Mesenchymal stem cell (in vitro differentiated cells and primary cell): Measurements from ENCODE around the gene PIK3R6.

Experiments
- DNase-seq: peaks from one replicate; pipeline ENCODE4 v3.0.0-alpha.2; 2013
- H2AFZ ChIP-seq: one replicate; pipeline ENCODE4 v1.6.1; 2013; ENCODE audit warnings: low read depth, mild to moderate bottlenecking, control low read depth, inconsistent platforms, low read length, moderate library complexity
- H2AK5ac ChIP-seq: 2 replicates; pipeline ENCODE4 v1.6.1; 2013; ENCODE audit warnings: low read length, moderate library complexity, mild to moderate bottlenecking, inconsistent platforms; ENCODE audit not compliant: severe bottlenecking
- H2BK120ac ChIP-seq: one replicate; pipeline ENCODE4 v1.6.1; 2013; ENCODE audit warnings: low read depth, mild to moderate bottlenecking, inconsistent platforms, low read length, moderate library complexity
- H2BK12ac ChIP-seq, 2 experiments: one replicate each; pipeline ENCODE4 v1.6.1; 2013; ENCODE audit warnings: inconsistent platforms in 2 of 2, low read length in 2 of 2, mild to moderate bottlenecking in 2 of 2, moderate library complexity in 2 of 2, control low read depth in 1 of 2
- H2BK15ac ChIP-seq: one replicate; pipeline ENCODE4 v1.6.1; 2013; ENCODE audit warnings: mild to moderate bottlenecking, low read depth, inconsistent platforms; ENCODE audit not compliant: poor library complexity, severe bottlenecking
- H2BK5ac ChIP-seq: 2 replicates; pipeline ENCODE4 v1.6.1; 2013; ENCODE audit warnings: low read depth, mild to moderate bottlenecking, low read length, control low read depth, inconsistent platforms; ENCODE audit not compliant: poor library complexity, severe bottlenecking
- H3K14ac ChIP-seq, 2 experiments: one replicate each; pipeline ENCODE4 v1.6.1; 2013; ENCODE audit warnings: inconsistent platforms in 2 of 2, low read length in 2 of 2, control low read depth in 1 of 2, mild to moderate bottlenecking in 1 of 2, moderate library complexity in 1 of 2
- H3K18ac ChIP-seq, 2 experiments: one replicate each; pipeline ENCODE4 v1.6.1; 2013; ENCODE audit warnings: inconsistent platforms in 2 of 2, low read length in 2 of 2, control low read depth in 1 of 2, low read depth in 1 of 2, mild to moderate bottlenecking in 1 of 2
- H3K23ac ChIP-seq, 2 experiments: one replicate each; pipeline ENCODE4 v1.6.1; 2013; ENCODE audit warnings: inconsistent platforms in 2 of 2, low read length in 2 of 2, mild to moderate bottlenecking in 2 of 2, moderate library complexity in 2 of 2, control low read depth in 1 of 2
- H3K27ac ChIP-seq: 2 replicates; pipeline ENCODE4 v1.5.1; 2013; ENCODE audit warnings: mild to moderate bottlenecking, moderate library complexity, low read length, control low read depth, inconsistent platforms; ENCODE audit not compliant: poor library complexity, severe bottlenecking
- H3K27me3 ChIP-seq, 2 experiments: 2 replicates each; pipeline versions ENCODE4 v1.6.1 to v1.7.0; 2013; ENCODE audit warnings: low read length in 2 of 2, mild to moderate bottlenecking in 2 of 2, moderate library complexity in 2 of 2, control low read depth in 1 of 2, inconsistent platforms in 1 of 2; ENCODE audit not compliant: control insufficient read depth in 1 of 2, insufficient read depth in 1 of 2
- H3K36me3 ChIP-seq, 2 experiments: 2 replicates each; pipeline versions ENCODE4 v1.6.1 to v1.7.0; 2013; ENCODE audit warnings: low read length in 2 of 2, control low read depth in 1 of 2, inconsistent platforms in 1 of 2, low read depth in 1 of 2, mild to moderate bottlenecking in 1 of 2; ENCODE audit not compliant: insufficient read depth in 2 of 2, control insufficient read depth in 1 of 2
- H3K4ac ChIP-seq, 2 experiments: one replicate each; pipeline ENCODE4 v1.6.1; 2013; ENCODE audit warnings: inconsistent platforms in 2 of 2, low read length in 2 of 2, mild to moderate bottlenecking in 2 of 2, moderate library complexity in 2 of 2, control low read depth in 1 of 2, low read depth in 1 of 2
- H3K4me1 ChIP-seq: 2 replicates; pipeline ENCODE4 v1.6.1; 2013; ENCODE audit warnings: low read depth, low read length, control low read depth; ENCODE audit not compliant: control insufficient read depth, insufficient read depth
- H3K4me2 ChIP-seq: 2 replicates; pipeline ENCODE4 v1.6.1; 2013; ENCODE audit warnings: low read length, mild to moderate bottlenecking, inconsistent platforms; ENCODE audit not compliant: poor library complexity, severe bottlenecking
- H3K4me3 ChIP-seq, 2 experiments: 2 replicates each; pipeline versions ENCODE4 v1.5.1 to v1.7.0; 2013; ENCODE audit warnings: low read length in 2 of 2, mild to moderate bottlenecking in 2 of 2, control low read depth in 1 of 2, low read depth in 1 of 2; ENCODE audit not compliant: insufficient read depth in 1 of 2
- H3K79me1 ChIP-seq: replicated peaks from 2 replicates; pipeline ENCODE4 v1.6.1; 2013; ENCODE audit warnings: mild to moderate bottlenecking, control low read depth, low read length, inconsistent platforms; ENCODE audit not compliant: poor library complexity, severe bottlenecking
- H3K9ac ChIP-seq: 2 replicates; pipeline ENCODE4 v1.7.0; 2013; ENCODE audit warnings: mild to moderate bottlenecking, low read length, moderate library complexity
- H3K9me3 ChIP-seq: 2 replicates; pipeline ENCODE4 v1.7.0; 2013; ENCODE audit warnings: mild to moderate bottlenecking, low read length; ENCODE audit not compliant: control insufficient read depth
- H4K8ac ChIP-seq: one replicate; pipeline ENCODE4 v1.6.1; 2013; ENCODE audit warnings: inconsistent platforms, mild to moderate bottlenecking, low read length, moderate library complexity
- H4K91ac ChIP-seq: one replicate; pipeline ENCODE4 v1.6.1; 2013; ENCODE audit warnings: mild to moderate bottlenecking, low read length, inconsistent platforms
- WGBS: methylation state at CpG from one replicate; pipeline ENCODE4 v1.1.7; 2013; ENCODE audit warnings: mixed read lengths; 5-methylcytosine and 5-hydroxymethylcytosine counted together

The PIK3R6 gene

GRCh38 chr17:8789743-8790142, 77.7 kb downstream of the PIK3R6 start:
- Histone ChIP-seq H3K27ac (no peak overlapping the region), H3K4me2 (no peak overlapping the region), H3K9ac (no peak overlapping the region), H4K91ac (no peak overlapping the region), H2BK120ac (no peak overlapping the region), H3K4me3 (no peak overlapping the region), H2BK5ac (no peak overlapping the region), H3K36me3 (no peaks in the 10 kb centered on the region), H2AK5ac (no peak overlapping the region), H3K4ac (no peak overlapping the region), H4K8ac (no peak overlapping the region), H3K4me1 (no peaks in the 10 kb centered on the region), H3K14ac (no peak overlapping the region), H2AFZ (no peak overlapping the region), H3K27me3 (peaks cover 0 to 24% of the 10 kb centered on the region in 2 experiments), H3K23ac (no peak overlapping the region), H2BK12ac (no peak overlapping the region), H2BK15ac (no peak overlapping the region), H3K18ac (no peak overlapping the region), H3K9me3 (peaks cover 16% of the 10 kb centered on the region), H3K79me1 (no peaks in the 10 kb centered on the region)
- no peak for DNase-seq
- 75% methylated on average over 9 of the region's 10 CpGs for WGBS

- Histone ChIP-seq H3K18ac (no peak overlapping the region), H2AFZ (no peak overlapping the region), H2BK12ac (no peak overlapping the region), H4K91ac (no peak overlapping the region), H4K8ac (no peak overlapping the region), H3K4me1 (no peaks in the 10 kb centered on the region), H3K4me3 (no peak overlapping the region), H3K4ac (no peak overlapping the region), H2BK5ac (no peak overlapping the region), H2AK5ac (no peak overlapping the region), H2BK15ac (no peak overlapping the region), H3K9ac (no peak overlapping the region), H3K79me1 (no peaks in the 10 kb centered on the region), H3K27ac (no peak overlapping the region), H3K36me3 (no peaks in the 10 kb centered on the region), H3K23ac (no peak overlapping the region), H3K9me3 (peaks cover 16% of the 10 kb centered on the region), H3K4me2 (no peak overlapping the region), H3K14ac (no peak overlapping the region), H2BK120ac (no peak overlapping the region), H3K27me3 (peaks cover 0 to 24% of the 10 kb centered on the region in 2 experiments)
- 83% methylated on average over 2 of the region's 2 CpGs for WGBS
- DNase-seq: no peak
These were observed 78.5 kb downstream of the PIK3R6 start for GRCh38 chr17:8788998-8789397.

- H3K36me3 ChIP-seq: no peaks in the 10 kb centered on the region
- WGBS: 34% methylated on average over 19 of the region's 19 CpGs
- H3K9me3 ChIP-seq: peaks cover 4% of the 10 kb centered on the region
- no peak overlapping the region for H2BK120ac ChIP-seq
- no peak overlapping the region for H3K4me3 ChIP-seq
- H2BK5ac ChIP-seq: no peak overlapping the region
- DNase-seq: peak; percentile 58
- no peak overlapping the region for H4K8ac ChIP-seq
- no peak overlapping the region for H3K4me2 ChIP-seq
- H3K27ac ChIP-seq: no peak overlapping the region
- H3K9ac ChIP-seq: no peak overlapping the region
- H3K79me1 ChIP-seq: no peaks in the 10 kb centered on the region
- H2BK12ac ChIP-seq: no peak overlapping the region
- no peak overlapping the region for H3K14ac ChIP-seq
- H2BK15ac ChIP-seq: no peak overlapping the region
- no peak overlapping the region for H4K91ac ChIP-seq
- no peak overlapping the region for H2AFZ ChIP-seq
- H3K27me3 ChIP-seq: peaks cover 0 to 24% of the 10 kb centered on the region in 2 experiments
- H3K4me1 ChIP-seq: no peaks in the 10 kb centered on the region
- H3K4ac ChIP-seq: no peak overlapping the region
- no peak overlapping the region for H3K23ac ChIP-seq
- H2AK5ac ChIP-seq: no peak overlapping the region
- H3K18ac ChIP-seq: no peak overlapping the region
These were observed 81.7 kb downstream of the PIK3R6 start for GRCh38 chr17:8785547-8786413.

DNA sequence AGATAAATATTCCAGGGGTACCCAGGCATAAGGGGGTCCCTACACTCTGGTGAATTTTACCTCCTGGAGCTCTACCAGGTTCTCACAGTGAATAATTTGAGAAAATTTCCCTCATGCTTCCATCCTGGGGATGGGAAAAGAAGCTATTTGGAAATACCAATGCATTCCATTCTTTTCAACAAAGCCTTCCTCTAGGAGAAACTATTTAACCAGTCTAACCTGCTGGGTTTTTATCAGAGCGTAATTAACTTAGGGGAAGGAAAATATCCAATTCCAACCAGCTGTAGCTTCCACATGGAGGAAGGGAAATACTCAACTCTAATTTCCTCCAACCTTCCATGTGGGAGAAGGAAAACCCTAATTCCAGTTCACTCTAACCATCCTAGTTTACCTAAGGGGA, 85.3 kb downstream of the PIK3R6 start:
- H2AK5ac ChIP-seq: no peak overlapping the region
- no peak overlapping the region for H3K4me2 ChIP-seq
- no peak overlapping the region for H3K14ac ChIP-seq
- no peak overlapping the region for H4K8ac ChIP-seq
- H3K4me3 ChIP-seq: no peak overlapping the region
- peaks cover 4% of the 10 kb centered on the region for H3K9me3 ChIP-seq
- H4K91ac ChIP-seq: no peak overlapping the region
- H3K27ac ChIP-seq: no peak overlapping the region
- no peak overlapping the region for H2BK12ac ChIP-seq
- H3K23ac ChIP-seq: no peak overlapping the region
- H3K4me1 ChIP-seq: no peaks in the 10 kb centered on the region
- no peak overlapping the region for H3K4ac ChIP-seq
- H3K79me1 ChIP-seq: no peaks in the 10 kb centered on the region
- H2AFZ ChIP-seq: no peak overlapping the region
- H3K9ac ChIP-seq: no peak overlapping the region
- no peak overlapping the region for H2BK120ac ChIP-seq
- no peak overlapping the region for H3K18ac ChIP-seq
- WGBS: 80% methylated on average over 1 of the region's 1 CpG
- no peaks in the 10 kb centered on the region for H3K36me3 ChIP-seq
- no peak for DNase-seq
- H3K27me3 ChIP-seq: peaks cover 0 to 6% of the 10 kb centered on the region in 2 experiments
- no peak overlapping the region for H2BK5ac ChIP-seq
- H2BK15ac ChIP-seq: no peak overlapping the region
